ENCODE results near the gene HNRNPK. TPM values are rescaled to one million over a fixed set of nuclear protein-coding genes. Genes with fewer than 3 reads are reported as not detected.
"Not testable (repeated sequence)": the region's sequence is repeated elsewhere in the genome, so short reads cannot be mapped to it uniquely, and the experiment has no call there.

Gene HNRNPK
- total RNA-seq, 1 experiment from 2014 or later, result 583 TPM

DNA sequence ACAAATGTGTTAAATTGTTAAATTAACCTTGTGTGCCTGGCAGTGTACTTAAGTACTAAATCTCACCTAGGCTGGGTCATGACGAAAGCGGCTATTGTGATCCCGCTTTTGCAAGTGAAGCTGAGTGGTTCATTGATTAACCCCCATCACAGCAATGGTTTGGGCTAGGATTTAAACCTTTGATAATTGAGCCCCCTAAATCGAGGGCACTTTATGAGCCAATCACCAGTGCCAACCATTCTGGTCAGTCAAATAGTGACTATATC lies 22.8 kb downstream of the HNRNPK start:
- no peaks in the 10 kb centered on the region for H3K9me2 ChIP-seq (replicated peaks; ENCODE audit: low read length)
- peak overlapping the region; percentile 97 for H2AFZ ChIP-seq (ENCODE audit: low read length)
- CTCF ChIA-PET, result no interaction called here
- no TSS peak for BruUV-seq (replicated peaks)
- no peaks in the 10 kb centered on the region for H3K9me3 ChIP-seq (ENCODE audit: low read length)
- H3K36me3 ChIP-seq (ENCODE audit: low read depth, low read length), result no peaks in the 10 kb centered on the region
- no peak overlapping the region for H3K27ac ChIP-seq (ENCODE audit: low read length)
- H3K27me3 ChIP-seq (ENCODE audit: low read length), result no peaks in the 10 kb centered on the region
- POLR2A ChIA-PET (ENCODE audit: unreplicated experiment), result no interaction called here
- peaks cover 33% of the 10 kb centered on the region for H3K4me1 ChIP-seq (ENCODE audit: insufficient read depth, low read length)
- no peak for DNase-seq
- peak overlapping the region; percentile 77 for H3K4me3 ChIP-seq (ENCODE audit: low read length)
- peak overlapping the region; percentile 84 for H3K9ac ChIP-seq (ENCODE audit: low read length)
- intact Hi-C loops (cut with micrococcal nuclease), result no loop called here
- TF ChIP-seq, protein P1, sequence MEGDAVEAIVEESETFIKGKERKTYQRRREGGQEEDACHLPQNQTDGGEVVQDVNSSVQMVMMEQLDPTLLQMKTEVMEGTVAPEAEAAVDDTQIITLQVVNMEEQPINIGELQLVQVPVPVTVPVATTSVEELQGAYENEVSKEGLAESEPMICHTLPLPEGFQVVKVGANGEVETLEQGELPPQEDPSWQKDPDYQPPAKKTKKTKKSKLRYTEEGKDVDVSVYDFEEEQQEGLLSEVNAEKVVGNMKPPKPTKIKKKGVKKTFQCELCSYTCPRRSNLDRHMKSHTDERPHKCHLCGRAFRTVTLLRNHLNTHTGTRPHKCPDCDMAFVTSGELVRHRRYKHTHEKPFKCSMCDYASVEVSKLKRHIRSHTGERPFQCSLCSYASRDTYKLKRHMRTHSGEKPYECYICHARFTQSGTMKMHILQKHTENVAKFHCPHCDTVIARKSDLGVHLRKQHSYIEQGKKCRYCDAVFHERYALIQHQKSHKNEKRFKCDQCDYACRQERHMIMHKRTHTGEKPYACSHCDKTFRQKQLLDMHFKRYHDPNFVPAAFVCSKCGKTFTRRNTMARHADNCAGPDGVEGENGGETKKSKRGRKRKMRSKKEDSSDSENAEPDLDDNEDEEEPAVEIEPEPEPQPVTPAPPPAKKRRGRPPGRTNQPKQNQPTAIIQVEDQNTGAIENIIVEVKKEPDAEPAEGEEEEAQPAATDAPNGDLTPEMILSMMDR (conservative IDR thresholded peaks at IDR 0.05; ENCODE audit: low read depth, low read length), result no peak
- TF ChIP-seq EZH2phosphoT487 (IDR thresholded peaks at IDR 0.05; ENCODE audit: borderline replicate concordance, low read length) (no peak), EZH2 (IDR thresholded peaks at IDR 0.05; ENCODE audit: low read length, unreplicated experiment) (no peak)
- ATAC-seq, result no peak
- H3F3A ChIP-seq (ENCODE audit: low read length, unreplicated experiment), result no peaks in the 10 kb centered on the region
- no peaks in the 10 kb centered on the region for H4K20me1 ChIP-seq (ENCODE audit: low read length)
- H3K79me2 ChIP-seq (ENCODE audit: low read length), result peaks cover 4% of the 10 kb centered on the region; the same call in 1 of the 2 replicates
- peak overlapping the region; percentile 93 for H3K4me2 ChIP-seq (ENCODE audit: low read length)

DNA sequence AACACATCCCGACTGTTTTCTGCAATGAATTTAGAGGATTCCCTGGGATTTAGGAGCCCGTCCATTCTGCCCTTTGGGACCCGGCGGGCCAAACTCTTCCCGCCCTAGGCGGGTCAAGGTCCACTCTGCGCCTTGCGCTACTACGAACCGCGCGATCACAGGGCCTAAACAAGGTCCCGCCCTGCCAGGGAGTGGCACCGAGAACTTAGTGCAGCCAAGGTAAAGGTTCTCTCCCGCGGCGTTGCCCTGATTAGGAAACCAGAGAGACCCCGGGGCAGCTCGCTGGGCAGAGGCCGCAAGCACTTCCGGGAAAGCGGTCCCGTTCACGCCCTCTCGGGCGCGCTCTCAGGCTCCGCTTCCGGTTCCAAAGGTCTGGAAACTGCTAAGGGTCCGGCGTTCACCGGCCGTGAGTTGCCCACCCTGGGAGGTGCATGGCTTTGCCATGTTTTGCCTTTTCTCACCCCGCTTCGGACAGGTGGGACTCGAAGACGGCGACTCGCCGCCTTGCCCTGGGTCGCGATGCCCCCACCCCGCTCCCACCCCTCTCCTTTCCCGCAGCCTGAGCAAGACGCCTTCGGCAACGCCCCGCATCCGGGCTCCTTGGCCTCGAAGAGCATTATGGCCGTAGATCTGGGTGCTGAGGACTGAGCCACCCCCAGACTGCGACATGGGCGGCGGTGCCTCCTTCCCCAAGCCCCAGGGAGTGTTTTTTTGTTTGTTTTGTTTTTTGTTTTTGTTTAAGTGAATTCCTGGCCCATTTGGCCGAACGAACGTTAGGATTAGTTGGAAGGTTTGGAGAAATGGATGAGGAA lies 23.4 kb downstream of the HNRNPK start:
- Histone ChIP-seq H3K4me3 (ENCODE audit: low read length) (peak overlapping the region; percentile 77), H3K36me3 (ENCODE audit: low read depth, low read length) (no peaks in the 10 kb centered on the region), H2AFZ (ENCODE audit: low read length) (peak overlapping the region; percentile 97), H4K20me1 (ENCODE audit: low read length) (no peaks in the 10 kb centered on the region), H3K9ac (ENCODE audit: low read length) (peak overlapping the region; percentile 84), H3K4me1 (ENCODE audit: insufficient read depth, low read length) (peaks cover 28% of the 10 kb centered on the region), H3K4me2 (ENCODE audit: low read length) (peak overlapping the region; percentile 93), H3F3A (ENCODE audit: low read length, unreplicated experiment) (no peaks in the 10 kb centered on the region), H3K79me2 (ENCODE audit: low read length) (peaks cover 4% of the 10 kb centered on the region; the same call in 1 of the 2 replicates), H3K9me2 (replicated peaks; ENCODE audit: low read length) (no peaks in the 10 kb centered on the region), H3K9me3 (ENCODE audit: low read length) (no peaks in the 10 kb centered on the region), H3K27me3 (ENCODE audit: low read length) (no peaks in the 10 kb centered on the region), H3K27ac (ENCODE audit: low read length) (peak overlapping the region; percentile 48)
- ATAC-seq (peak; percentile 75), DNase-seq (peak; percentile 61)
- ChIA-PET POLR2A (ENCODE audit: unreplicated experiment) (no interaction called here), CTCF (no interaction called here)
- BruUV-seq (replicated peaks), result TSS peak; percentile 84
- TF ChIP-seq, protein P1 (conservative IDR thresholded peaks at IDR 0.05; ENCODE audit: low read depth, low read length), result no peak
- intact Hi-C loops (cut with micrococcal nuclease), result no loop called here

DNA sequence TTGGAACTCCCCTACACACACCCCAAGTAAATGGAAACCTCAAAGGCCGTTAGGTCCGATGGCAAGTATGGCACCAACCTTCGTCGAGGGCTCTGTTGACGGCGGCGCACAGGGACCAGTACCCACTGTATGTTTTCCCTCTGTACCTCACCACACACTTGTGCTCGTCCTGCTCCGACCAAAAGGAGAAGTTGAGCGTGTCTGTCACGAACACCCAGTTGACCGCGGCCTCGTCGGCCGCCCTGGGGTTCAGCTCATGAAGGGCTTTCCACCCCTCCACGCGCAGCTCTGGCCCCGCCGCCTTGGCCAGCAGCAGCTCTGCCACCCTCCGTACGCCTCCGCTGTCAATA lies 24.0 kb downstream of the HNRNPK start:
- H3F3A ChIP-seq (ENCODE audit: low read length, unreplicated experiment), result no peaks in the 10 kb centered on the region
- ATAC-seq (no peak), DNase-seq (no peak)
- POLR2A ChIA-PET (ENCODE audit: unreplicated experiment), result no interaction called here
- H2AFZ ChIP-seq (ENCODE audit: low read length), result peak overlapping the region; percentile 97
- TF ChIP-seq EZH2phosphoT487 (IDR thresholded peaks at IDR 0.05; ENCODE audit: borderline replicate concordance, low read length) (no peak), EZH2 (IDR thresholded peaks at IDR 0.05; ENCODE audit: low read length, unreplicated experiment) (no peak)
- TF ChIP-seq, protein P1 (conservative IDR thresholded peaks at IDR 0.05; ENCODE audit: low read depth, low read length), result no peak
- H3K27me3 ChIP-seq (ENCODE audit: low read length), result no peaks in the 10 kb centered on the region
- no peaks in the 10 kb centered on the region for H4K20me1 ChIP-seq (ENCODE audit: low read length)
- TSS peak; percentile 77 for BruUV-seq (replicated peaks)
- intact Hi-C loops (cut with micrococcal nuclease), result no loop called here
- H3K4me3 ChIP-seq (ENCODE audit: low read length), result peak overlapping the region; percentile 77
- peak overlapping the region; percentile 93 for H3K4me2 ChIP-seq (ENCODE audit: low read length)
- H3K9me2 ChIP-seq (replicated peaks; ENCODE audit: low read length), result no peaks in the 10 kb centered on the region
- CTCF ChIA-PET, result no interaction called here
- peaks cover 4% of the 10 kb centered on the region; the same call in 1 of the 2 replicates for H3K79me2 ChIP-seq (ENCODE audit: low read length)
- no peaks in the 10 kb centered on the region for H3K9me3 ChIP-seq (ENCODE audit: low read length)
- H3K36me3 ChIP-seq (ENCODE audit: low read depth, low read length), result no peaks in the 10 kb centered on the region
- peaks cover 28% of the 10 kb centered on the region for H3K4me1 ChIP-seq (ENCODE audit: insufficient read depth, low read length)
- H3K27ac ChIP-seq (ENCODE audit: low read length), result peak overlapping the region; percentile 48
- H3K9ac ChIP-seq (ENCODE audit: low read length), result peak overlapping the region; percentile 84

DNA sequence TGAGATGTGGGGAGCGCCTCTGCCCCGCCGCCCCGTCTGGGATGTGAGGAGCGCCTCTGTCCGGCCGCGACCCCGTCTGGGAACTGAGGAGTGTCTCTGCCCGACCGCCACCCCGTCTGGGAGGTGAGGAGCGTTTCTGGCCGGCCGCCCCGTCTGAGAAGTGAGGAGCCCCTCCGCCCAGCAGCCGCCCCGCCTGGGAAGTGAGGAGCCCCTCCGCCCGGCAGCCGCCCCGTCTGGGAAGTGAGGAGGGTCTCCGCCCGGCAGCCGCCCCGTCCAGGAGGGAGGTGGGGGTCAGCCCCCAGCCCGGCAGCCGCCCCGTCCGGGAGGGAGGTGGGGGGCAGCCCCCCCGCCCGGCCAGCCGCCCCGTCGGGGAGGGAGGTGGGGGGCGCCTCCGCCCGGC lies 31.9 kb downstream of the HNRNPK start:
- H3K9me2 ChIP-seq (replicated peaks; ENCODE audit: low read length); H3K4me1 ChIP-seq (ENCODE audit: insufficient read depth, low read length); DNase-seq; H4K20me1 ChIP-seq (ENCODE audit: low read length); ATAC-seq; H3K27me3 ChIP-seq (ENCODE audit: low read length); H3K27ac ChIP-seq (ENCODE audit: low read length); POLR2A ChIA-PET (ENCODE audit: unreplicated experiment); H3K4me2 ChIP-seq (ENCODE audit: low read length); intact Hi-C loops (cut with micrococcal nuclease); H2AFZ ChIP-seq (ENCODE audit: low read length); H3K79me2 ChIP-seq (ENCODE audit: low read length); CTCF ChIA-PET; H3K4me3 ChIP-seq (ENCODE audit: low read length); H3K9ac ChIP-seq (ENCODE audit: low read length); H3K9me3 ChIP-seq (ENCODE audit: low read length); H3K36me3 ChIP-seq (ENCODE audit: low read depth, low read length); H3F3A ChIP-seq (ENCODE audit: low read length, unreplicated experiment); BruUV-seq (replicated peaks): not testable (repeated sequence)

All from PC-3 (cell line).